Left renal cortex interstitium (tissue), 4 donors: ENCODE measurements around the gene TATDN2. TPM values are rescaled to one million over a fixed set of nuclear protein-coding genes. Genes with fewer than 3 reads are reported as not detected.

ENCODE experiments used
- DNase-seq, 4 donors: peaks; one replicate each; pipeline ENCODE4 v3.0.0-alpha.2; 2013; ENCODE audit warnings: low read depth in 4 of 4, low spot score in 2 of 4, missing footprints in 1 of 4
- polyA plus RNA-seq, 4 donors: library from polyadenylated mRNA; unstranded; fragments of 120-200 nt; gene quantifications; one replicate each; pipeline ENCODE4 v1.2.1, GENCODE V29; 2013; ENCODE audit not compliant: insufficient read length in 4 of 4

TATDN2 gene
- 10 to 100 TPM; 33.7 to 36.5 (median 34.9) TPM for polyA plus RNA-seq

GRCh38 chr3:10248184-10248983 lies at the start of gene TATDN2:
TSS of gene TATDN2 (plus strand) at chr3:10248459. CDS start at chr3:10249201, 742 bp downstream.
- peak; percentile 73 to 90 (median 80) for DNase-seq

GRCh38 chr3:10198761-10199649 lies 49.3 kb upstream of the TATDN2 start:
- no peak for DNase-seq

GRCh38 chr3:10204921-10205320 lies 43.3 kb upstream of the TATDN2 start:
- DNase-seq, result no peak

- DNase-seq, result no peak
Observed at GRCh38 chr3:10205451-10206165, 42.7 kb upstream of the TATDN2 start.

GRCh38 chr3:10206166-10206511 lies 42.1 kb upstream of the TATDN2 start:
- DNase-seq, result no peak

GRCh38 chr3:10213156-10213792 lies 35.0 kb upstream of the TATDN2 start:
- no peak for DNase-seq

GRCh38 chr3:10215578-10216368 lies 32.5 kb upstream of the TATDN2 start:
- DNase-seq, result no peak

- no peak for DNase-seq
Observed at GRCh38 chr3:10217359-10217758, 30.9 kb upstream of the TATDN2 start.

GRCh38 chr3:10219737-10220136 lies 28.5 kb upstream of the TATDN2 start:
- no peak for DNase-seq

GRCh38 chr3:10223676-10224639 lies 24.3 kb upstream of the TATDN2 start:
- DNase-seq, result no peak

- peak in 1 of 4 donors; percentile 33 for DNase-seq
Observed at GRCh38 chr3:10224794-10225665, 23.2 kb upstream of the TATDN2 start.

- DNase-seq, result no peak
Observed at GRCh38 chr3:10226293-10226692, 22.0 kb upstream of the TATDN2 start.

GRCh38 chr3:10228248-10228950 lies 19.9 kb upstream of the TATDN2 start:
- no peak for DNase-seq

- no peak for DNase-seq
Observed at GRCh38 chr3:10229576-10229975, 18.7 kb upstream of the TATDN2 start.

- no peak for DNase-seq
Observed at GRCh38 chr3:10232137-10232536, 16.1 kb upstream of the TATDN2 start.

GRCh38 chr3:10233988-10234387 lies 14.3 kb upstream of the TATDN2 start:
- DNase-seq, result no peak
